GM12872 (cell line): ENCODE measurements around the gene TOR1B.

Source experiments
- CTCF ChIP-seq: IDR thresholded peaks from 3 replicates; pipeline ENCODE4 v1.5.1; 2011; ENCODE audit warnings: low read depth, mild to moderate bottlenecking, low read length, moderate library complexity; ENCODE audit not compliant: insufficient read depth

Gene TOR1B

GRCh38 chr9:129813661-129814060 lies 10.7 kb downstream of the TOR1B start:
- TF ChIP-seq CTCF: no peak

GRCh38 chr9:129814432-129815223 lies 11.6 kb downstream of the TOR1B start:
- TF ChIP-seq CTCF: no peak

- no peak for TF ChIP-seq CTCF
These were observed 12.3 kb downstream of the TOR1B start for GRCh38 chr9:129815278-129815677.

- no peak for TF ChIP-seq CTCF
These were observed 13.8 kb downstream of the TOR1B start for GRCh38 chr9:129816501-129817435.

GRCh38 chr9:129822898-129823541 lies 20.0 kb downstream of the TOR1B start:
- TF ChIP-seq CTCF: no peak

- TF ChIP-seq CTCF: no peak
These were observed 20.6 kb downstream of the TOR1B start for GRCh38 chr9:129823542-129823934.

- no peak for TF ChIP-seq CTCF
These were observed 21.1 kb downstream of the TOR1B start, which contains the start of gene TOR1A for GRCh38 chr9:129823935-129824601. Gene TOR1A (minus strand): TSS chr9:129824136. CDS start chr9:129824085, 51 bp downstream.
